CD4-positive, alpha-beta T cell treated with Interleukin-17A for 4 hours (primary cell): ENCODE data around the gene NOP53.
"Not testable (repeated sequence)": the region's sequence is repeated elsewhere in the genome, so short reads cannot be mapped to it uniquely, and the experiment has no call there.

ENCODE experiments used
- DNase-seq: peaks from one replicate; pipeline ENCODE4 v3.0.0-alpha.2; 2020; ENCODE audit warnings: mixed read lengths

The NOP53 gene

DNA sequence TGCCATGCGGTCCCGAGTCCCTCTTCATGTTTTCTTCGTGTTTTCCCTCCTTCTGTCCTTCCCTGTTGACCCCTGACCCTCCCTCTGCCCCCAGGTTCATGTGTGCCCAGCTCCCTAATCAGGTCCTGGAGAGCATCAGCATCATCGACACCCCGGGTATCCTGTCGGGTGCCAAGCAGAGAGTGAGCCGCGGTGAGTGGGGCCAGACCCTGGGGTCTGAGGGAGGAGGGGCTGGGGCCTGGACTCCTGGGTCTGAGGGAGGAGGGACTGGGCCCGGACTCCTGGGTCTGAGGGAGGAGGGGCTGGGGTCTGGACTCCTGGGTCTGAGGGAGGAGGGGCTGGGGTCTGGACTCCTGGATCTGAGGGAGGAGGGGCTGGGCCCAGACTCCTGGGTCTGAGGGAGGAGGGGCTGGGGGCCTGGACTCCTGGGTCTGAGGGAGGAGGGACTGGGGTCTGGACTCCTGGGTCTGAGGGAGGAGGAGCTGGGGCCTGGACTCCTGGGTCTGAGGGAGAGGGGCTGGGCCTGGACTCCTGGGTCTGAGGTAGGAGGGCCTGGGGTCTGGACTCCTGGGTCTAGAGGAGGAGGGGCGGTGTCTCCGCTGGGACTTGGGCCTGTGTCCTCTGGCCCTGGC is 26.8 kb upstream of the NOP53 start:
- not testable (repeated sequence) for DNase-seq

GRCh38 chr19:47719047-47719859 is 26.1 kb upstream of the NOP53 start:
- no peak for DNase-seq

GRCh38 chr19:47720669-47721422 is 24.5 kb upstream of the NOP53 start:
- no peak for DNase-seq

- DNase-seq: no peak
Observed at GRCh38 chr19:47723581-47723940, 21.8 kb upstream of the NOP53 start.

DNA sequence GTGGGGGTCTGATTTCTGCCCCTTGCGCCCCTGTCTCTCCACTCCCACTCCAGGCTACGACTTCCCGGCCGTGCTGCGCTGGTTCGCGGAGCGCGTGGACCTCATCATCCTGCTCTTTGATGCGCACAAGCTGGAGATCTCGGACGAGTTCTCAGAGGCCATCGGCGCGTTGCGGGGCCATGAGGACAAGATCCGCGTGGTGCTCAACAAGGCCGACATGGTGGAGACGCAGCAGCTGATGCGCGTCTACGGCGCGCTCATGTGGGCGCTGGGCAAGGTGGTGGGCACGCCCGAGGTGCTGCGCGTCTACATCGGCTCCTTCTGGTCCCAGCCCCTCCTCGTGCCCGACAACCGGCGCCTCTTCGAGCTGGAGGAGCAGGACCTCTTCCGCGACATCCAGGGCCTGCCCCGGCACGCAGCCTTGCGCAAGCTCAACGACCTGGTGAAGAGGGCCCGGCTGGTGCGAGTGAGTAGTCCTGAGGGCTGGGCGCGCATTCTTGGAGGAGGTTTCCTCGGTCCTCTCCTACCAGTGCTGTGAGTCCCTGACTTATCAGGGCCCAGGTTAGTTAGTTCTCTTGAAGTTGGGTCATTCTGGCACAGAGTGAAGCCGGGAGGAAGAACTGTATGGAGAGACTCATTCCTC is 19.5 kb upstream of the NOP53 start:
- no peak for DNase-seq

DNA sequence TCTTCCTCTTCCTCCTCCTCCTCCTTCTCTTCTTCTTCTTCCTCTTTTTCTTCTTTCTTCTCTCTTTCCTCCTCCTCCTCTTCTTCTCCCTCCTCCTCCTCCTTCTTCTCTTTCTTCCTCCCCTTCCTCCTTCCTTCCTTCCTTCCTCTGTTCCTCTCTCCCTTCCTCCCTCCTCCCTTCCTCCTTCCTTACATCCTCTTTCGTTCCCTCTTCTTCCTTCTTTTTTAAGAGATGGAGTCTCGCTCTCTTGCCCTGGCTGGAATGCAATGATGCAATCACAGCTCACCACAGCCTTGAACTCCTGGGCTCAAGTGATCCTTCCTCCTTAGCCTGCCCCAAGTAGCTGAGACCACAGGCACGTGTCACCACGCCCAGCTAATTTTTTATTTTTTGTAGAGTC is 18.9 kb upstream of the NOP53 start:
- no peak for DNase-seq

DNA sequence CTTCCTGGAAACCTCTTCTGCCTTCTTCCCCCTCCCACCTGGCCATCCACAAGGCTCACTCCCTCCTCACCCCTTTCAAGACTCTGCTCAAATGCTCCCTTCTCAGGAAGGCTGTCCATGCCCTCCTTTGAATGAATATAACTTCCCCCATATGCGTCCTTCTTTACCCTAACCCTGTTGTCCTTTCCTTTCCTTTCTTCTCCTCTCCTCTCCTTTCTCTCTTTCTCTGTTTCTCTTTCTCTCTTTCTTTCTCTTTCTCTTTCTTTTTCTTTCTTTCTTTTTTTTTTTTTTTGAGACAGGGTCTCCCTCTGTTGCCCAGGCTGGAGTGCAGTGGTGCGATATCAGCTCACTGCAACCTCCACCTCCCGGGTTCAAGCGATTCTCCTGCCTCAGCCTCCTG is 17.1 kb upstream of the NOP53 start:
- DNase-seq: not testable (repeated sequence)

DNA sequence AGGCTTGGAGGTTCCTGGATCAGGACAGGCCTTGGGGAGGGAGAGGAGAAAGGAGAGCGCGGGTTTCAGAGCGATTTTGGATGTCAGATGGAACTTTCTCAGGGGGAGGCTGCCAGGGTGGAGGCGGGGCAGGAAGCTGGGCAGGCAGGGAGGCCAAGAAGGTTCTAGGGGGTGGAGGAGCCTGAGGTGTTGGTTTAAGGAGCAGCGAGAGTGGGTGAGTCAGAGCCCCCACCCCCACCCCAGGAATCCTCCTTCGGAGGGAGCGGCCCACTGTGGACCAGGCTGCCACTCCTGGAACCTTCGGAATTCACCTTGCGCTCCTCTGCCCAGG is 15.9 kb upstream of the NOP53 start:
- DNase-seq: peak; percentile 45

GRCh38 chr19:47729799-47730520 is 15.4 kb upstream of the NOP53 start:
- DNase-seq: peak; percentile 30

DNA sequence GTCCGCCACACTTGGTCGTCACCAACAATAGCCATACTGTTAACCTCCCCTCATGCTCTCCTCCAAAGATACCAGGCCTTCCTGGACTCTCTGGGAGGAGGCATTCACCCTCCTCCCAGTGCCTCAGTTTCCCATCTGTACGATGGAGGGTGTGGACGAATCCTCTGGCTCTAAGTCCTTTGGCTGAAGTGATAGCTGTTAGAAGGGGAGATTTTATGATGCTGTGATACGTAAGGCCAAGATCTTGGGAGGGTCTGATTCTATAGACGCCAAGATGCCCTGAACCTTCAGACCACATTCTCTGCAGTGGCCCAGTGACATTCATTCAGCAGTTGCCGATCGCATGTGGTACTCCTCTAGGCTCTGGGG is 14.8 kb upstream of the NOP53 start:
- DNase-seq: no peak

GRCh38 chr19:47730910-47731309 is 14.4 kb upstream of the NOP53 start:
- DNase-seq: no peak

GRCh38 chr19:47735131-47735530 is 10.2 kb upstream of the NOP53 start:
- DNase-seq: no peak

DNA sequence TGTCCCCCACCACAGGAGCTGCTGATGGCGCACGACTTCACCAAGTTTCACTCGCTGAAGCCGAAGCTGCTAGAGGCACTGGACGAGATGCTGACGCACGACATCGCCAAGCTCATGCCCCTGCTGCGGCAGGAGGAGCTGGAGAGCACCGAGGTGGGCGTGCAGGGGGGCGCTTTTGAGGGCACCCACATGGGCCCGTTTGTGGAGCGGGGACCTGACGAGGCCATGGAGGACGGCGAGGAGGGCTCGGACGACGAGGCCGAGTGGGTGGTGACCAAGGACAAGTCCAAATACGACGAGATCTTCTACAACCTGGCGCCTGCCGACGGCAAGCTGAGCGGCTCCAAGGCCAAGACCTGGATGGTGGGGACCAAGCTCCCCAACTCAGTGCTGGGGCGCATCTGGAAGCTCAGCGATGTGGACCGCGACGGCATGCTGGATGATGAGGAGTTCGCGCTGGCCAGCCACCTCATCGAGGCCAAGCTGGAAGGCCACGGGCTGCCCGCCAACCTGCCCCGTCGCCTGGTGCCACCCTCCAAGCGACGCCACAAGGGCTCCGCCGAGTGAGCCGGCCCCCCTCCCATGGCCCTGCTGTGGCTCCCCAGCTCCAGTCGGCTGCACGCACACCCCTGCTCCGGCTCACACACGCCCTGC is 4.4 kb upstream of the NOP53 start:
- no peak for DNase-seq

GRCh38 chr19:47741544-47742140 is 3.7 kb upstream of the NOP53 start:
- DNase-seq: no peak

- no peak for DNase-seq
Observed at GRCh38 chr19:47742634-47743033, 2.7 kb upstream of the NOP53 start.

DNA sequence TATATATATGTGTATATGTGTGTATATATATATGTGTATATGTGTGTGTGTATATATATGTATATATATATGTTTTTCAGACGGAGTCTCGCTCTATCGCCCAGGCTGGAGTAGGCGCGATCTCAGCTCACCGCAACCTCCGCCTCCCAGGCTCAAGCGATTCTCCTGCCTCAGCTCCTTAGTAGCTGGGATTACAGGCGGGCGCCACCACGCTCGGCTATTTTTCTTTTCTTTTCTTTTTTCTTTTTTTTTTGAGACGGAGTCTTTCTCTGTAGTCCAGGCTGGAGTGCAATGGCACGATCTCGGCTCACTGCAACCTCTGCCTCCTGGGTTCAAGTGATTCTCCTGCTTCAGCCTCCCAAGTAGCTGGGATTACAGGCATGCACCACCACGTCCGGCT is 783 bp downstream of the NOP53 start:
- DNase-seq: not testable (repeated sequence)

DNA sequence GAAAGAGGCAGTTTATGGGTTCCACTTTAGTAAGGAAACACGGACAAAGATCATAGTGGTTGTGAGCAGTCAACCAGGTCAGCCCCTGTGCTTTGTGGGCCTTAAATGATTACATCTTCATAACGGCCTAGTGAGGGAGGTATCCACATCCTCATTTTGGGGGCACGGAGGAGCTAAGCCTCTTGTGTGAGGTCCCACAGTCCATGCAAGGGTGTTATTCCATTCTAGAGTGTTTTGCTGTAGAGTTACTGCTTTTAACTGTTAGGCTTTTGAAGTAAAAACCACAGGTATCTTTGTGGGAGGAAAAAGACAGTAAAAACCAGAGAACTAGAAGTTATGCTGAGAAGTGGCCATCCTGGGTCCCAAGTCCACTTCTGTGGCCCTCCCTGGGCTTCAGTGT is 4.0 kb downstream of the NOP53 start:
- no peak for DNase-seq

DNA sequence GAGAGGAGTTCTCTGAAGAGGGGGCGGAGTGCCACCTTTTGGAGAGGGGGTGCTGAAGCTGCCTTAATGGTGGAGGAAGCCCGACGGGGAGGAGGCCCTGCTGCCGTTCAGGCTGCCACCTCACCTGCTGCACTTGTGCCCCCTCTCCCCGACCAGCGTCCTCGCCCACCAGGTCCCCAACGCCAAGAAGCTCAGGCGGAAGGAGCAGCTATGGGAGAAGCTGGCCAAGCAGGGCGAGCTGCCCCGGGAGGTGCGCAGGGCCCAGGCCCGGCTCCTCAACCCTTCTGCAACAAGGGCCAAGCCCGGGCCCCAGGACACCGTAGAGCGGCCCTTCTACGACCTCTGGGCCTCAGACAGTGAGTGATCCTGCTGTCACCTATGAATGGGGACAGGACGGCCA is 5.4 kb downstream of the NOP53 start:
- DNase-seq: no peak

GRCh38 chr19:47752440-47753211 is 7.3 kb downstream of the NOP53 start:
- DNase-seq: no peak

DNA sequence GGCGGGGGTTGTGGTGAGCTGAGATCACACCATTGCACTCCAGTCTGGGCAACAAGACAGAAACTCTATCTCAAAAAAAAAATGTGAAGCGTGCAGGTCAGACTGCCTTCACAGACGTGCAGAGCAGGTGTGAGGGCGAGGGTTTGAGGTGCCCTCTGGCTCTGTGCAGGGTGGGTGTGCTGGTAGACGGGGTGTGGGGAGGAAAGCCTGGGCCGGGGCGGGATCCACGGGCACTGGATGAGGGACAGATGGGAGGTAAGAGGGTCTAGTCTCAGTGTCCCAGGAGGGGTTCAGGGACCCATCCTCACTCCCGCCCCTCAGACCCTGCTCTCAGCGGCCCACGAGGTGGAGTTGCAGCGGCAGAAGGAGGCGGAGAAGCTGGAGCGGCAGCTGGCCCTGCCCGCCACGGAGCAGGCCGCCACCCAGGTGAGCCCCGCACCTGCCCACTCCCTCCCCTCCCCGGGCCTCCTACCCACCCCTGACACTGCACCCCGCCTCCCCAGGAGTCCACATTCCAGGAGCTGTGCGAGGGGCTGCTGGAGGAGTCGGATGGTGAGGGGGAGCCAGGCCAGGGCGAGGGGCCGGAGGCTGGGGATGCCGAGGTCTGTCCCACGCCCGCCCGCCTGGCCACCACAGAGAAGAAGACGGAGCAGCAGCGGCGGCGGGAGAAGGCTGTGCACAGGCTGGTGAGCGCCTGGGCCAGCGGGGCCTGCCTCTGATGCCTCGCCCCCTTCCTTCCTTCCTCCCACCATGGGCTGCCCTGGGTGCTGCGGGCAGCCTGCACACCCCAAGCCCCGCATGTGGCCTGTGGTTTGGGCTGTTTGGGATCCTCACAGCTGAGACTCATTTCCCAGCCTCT is 9.1 kb downstream of the NOP53 start:
- DNase-seq: no peak
